ENCODE data around the gene TUBB2B.

- no peak for TF ChIP-seq CTCF (conservative IDR thresholded peaks at IDR 0.05; ENCODE audit: low read depth in 2 of 2)
- no peak for TF ChIP-seq EZH2phosphoT487 (IDR thresholded peaks at IDR 0.05; ENCODE audit: unreplicated experiment)
- TF ChIP-seq POLR2AphosphoS5 (IDR thresholded peaks at IDR 0.05; ENCODE audit: low read depth): no peak
- TF ChIP-seq JUNB (IDR thresholded peaks at IDR 0.05; ENCODE audit: unreplicated experiment): no peak
- no peak for TF ChIP-seq EZH2 (IDR thresholded peaks at IDR 0.05; ENCODE audit: low read depth, unreplicated experiment)
- TF ChIP-seq REST (IDR thresholded peaks at IDR 0.05; ENCODE audit: unreplicated experiment): no peak
- TF ChIP-seq CREB1 (CRISPR knock-in tag; IDR thresholded peaks at IDR 0.05; ENCODE audit: low read depth): no peak
- TF ChIP-seq ZNF331 (CRISPR knock-in tag; IDR thresholded peaks at IDR 0.05; ENCODE audit: low read depth): no peak
- TF ChIP-seq ZNF114 (CRISPR knock-in tag; IDR thresholded peaks at IDR 0.05): no peak
- no peak for TF ChIP-seq ETS1 (IDR thresholded peaks at IDR 0.05)
- TF ChIP-seq NANOG (IDR thresholded peaks at IDR 0.05; ENCODE audit: borderline replicate concordance): no peak
- TF ChIP-seq STAT1 (IDR thresholded peaks at IDR 0.05; ENCODE audit: unreplicated experiment): no peak
- no peak for TF ChIP-seq ZNF462 (CRISPR knock-in tag; IDR thresholded peaks at IDR 0.05)
Measured at GRCh38 chr6:3183066-3183465, 44.4 kb downstream of the TUBB2B start.
